IPS-NIHi11 (cell line): ENCODE measurements around the gene CYTH4.
"Not testable (repeated sequence)": the region's sequence is repeated elsewhere in the genome, so short reads cannot be mapped to it uniquely, and the experiment has no call there.

ENCODE experiments used
- DNase-seq: peaks from one replicate; pipeline ENCODE4 v3.0.0; 2012; ENCODE audit warnings: mixed read lengths, low spot score

Gene CYTH4, protein sequence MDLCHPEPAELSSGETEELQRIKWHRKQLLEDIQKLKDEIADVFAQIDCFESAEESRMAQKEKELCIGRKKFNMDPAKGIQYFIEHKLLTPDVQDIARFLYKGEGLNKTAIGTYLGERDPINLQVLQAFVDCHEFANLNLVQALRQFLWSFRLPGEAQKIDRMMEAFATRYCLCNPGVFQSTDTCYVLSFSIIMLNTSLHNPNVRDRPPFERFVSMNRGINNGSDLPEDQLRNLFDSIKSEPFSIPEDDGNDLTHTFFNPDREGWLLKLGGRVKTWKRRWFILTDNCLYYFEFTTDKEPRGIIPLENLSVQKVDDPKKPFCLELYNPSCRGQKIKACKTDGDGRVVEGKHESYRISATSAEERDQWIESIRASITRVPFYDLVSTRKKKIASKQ

GRCh38 chr22:37282385-37282677 is at the start of gene CYTH4:
Gene CYTH4, plus strand, starts transcription at chr22:37282508. Its CDS starts 62 bp downstream, at chr22:37282570.
- no peak for DNase-seq

GRCh38 chr22:37233371-37233750 is 48.9 kb upstream of the CYTH4 start:
- not testable (repeated sequence) for DNase-seq

DNA sequence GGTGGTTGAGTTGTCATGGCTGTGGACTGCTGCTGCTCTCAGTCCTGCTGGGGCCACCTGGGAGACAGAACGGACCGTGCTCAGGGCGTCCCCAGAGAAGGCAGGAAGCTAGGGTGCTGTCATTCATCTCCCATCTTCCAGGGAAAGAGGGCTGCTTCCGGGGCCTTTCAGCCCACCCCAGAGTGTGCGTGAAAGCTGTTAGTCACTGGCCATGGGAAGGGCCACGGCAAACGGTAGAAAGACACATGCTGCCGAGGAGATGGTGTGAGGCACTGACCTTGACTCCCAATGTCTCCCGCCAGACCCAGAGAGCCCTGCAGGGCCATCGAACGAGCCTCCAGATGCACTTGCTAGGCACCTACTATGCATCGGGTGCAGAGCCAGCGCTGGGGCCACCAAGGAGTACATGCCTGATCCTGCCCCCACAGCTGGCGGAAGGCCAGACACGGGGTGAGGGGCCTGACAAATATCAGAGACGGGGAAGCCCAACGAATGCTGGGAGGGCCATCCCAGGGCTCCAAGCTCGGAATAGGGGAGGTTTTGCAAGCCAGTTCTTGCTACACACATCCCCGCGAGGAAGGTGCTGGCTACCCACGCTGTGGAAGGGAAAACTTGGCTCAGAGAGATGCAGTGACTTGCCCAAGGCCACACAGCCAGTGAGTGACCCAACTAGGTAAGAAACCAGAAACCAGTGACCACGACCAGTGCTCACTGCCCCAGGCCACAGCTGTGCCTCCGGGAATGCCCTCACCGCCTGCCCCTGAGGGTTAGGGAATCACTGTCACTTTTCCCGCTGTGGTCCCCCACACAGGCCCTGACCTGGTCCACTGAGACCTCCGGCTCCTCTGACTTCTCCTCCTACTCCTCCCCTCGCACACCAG is 48.3 kb upstream of the CYTH4 start:
- peak; percentile 3 for DNase-seq

- peak; percentile 6 for DNase-seq
Measured at GRCh38 chr22:37234736-37235711, 47.3 kb upstream of the CYTH4 start.

- no peak for DNase-seq
Measured at GRCh38 chr22:37235897-37236607, 46.3 kb upstream of the CYTH4 start.

- peak; percentile 29 for DNase-seq
Measured at GRCh38 chr22:37237371-37238268, 44.7 kb upstream of the CYTH4 start.

DNA sequence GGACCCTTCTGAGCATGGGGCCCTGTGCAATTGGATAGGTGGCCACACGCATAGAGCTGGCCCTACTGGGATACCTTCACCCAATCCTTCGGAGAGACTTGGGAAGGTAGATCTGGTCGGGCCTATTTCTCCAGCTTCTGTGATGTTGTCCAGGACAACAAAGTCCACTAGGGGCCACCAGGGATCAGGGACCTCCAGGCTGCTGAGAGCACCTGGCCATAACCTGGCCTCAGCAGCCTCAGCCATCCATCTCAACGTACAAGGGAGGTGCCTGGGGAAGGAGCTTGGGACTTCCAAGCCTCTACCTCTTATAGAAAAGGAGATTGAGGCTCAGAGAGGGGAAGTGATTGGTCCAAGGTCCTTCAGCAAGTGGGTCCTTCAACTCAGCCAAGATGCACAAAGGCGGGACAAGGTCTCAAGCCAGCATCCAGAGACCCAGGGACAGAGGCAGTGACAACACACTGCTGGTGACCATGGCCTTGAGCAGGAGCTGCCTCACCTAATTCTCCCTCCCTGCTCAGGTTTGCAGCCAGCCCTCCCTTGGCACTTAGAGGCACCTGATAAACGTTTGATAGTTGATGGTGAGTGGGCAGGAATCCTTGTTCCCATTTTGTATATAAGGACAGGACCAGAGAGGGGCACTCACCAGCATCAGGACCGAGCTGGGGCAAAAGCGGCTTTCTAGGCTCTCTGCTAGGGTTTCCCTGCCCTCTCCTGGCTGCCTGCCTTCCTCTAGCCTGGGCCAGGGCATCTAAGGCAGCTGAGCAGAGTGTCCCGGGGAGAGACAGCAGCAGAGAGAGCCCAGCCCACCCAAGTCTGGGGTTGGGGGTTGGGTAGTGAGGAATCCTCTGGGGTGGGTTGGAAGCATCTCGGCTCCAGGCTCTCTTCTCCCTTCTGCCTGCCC is 42.7 kb upstream of the CYTH4 start:
- DNase-seq = no peak

DNA sequence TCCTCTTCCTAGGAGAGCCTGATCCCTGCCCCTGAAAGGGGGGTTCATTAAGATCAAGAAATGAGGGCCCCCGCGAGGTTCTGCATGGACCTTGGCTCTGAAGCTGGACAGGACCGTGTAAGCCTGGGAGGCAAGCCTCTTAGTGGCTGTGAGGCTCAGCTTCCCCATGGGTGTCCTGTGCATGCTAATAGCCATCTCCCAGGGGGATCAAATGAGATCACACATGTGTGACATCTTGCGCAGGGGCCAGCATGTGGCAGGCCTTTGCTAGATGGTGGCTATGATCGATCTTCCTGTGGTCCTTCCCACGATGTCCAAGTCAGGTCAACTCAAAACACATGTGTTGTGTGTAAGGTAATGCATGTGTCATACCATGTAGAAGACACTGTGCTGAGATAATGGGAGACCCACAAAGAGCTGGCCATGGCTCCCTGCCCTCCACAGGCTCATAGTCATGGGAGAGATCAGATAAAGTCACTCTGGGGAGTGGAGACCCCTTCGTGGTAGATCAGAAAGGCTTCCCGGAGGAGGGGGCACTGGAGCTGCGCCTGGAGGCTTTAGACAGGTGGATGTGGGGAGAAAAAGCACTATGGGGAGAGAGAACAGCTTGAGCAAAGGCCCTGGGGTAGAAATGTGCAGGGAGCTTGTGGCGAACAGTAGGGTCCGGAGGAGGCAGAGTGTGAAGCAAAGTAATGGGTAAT is 41.9 kb upstream of the CYTH4 start:
- DNase-seq = no peak

GRCh38 chr22:37240941-37241320 is 41.4 kb upstream of the CYTH4 start:
- no peak for DNase-seq

- no peak for DNase-seq
Measured at GRCh38 chr22:37241351-37242142, 40.8 kb upstream of the CYTH4 start.

DNA sequence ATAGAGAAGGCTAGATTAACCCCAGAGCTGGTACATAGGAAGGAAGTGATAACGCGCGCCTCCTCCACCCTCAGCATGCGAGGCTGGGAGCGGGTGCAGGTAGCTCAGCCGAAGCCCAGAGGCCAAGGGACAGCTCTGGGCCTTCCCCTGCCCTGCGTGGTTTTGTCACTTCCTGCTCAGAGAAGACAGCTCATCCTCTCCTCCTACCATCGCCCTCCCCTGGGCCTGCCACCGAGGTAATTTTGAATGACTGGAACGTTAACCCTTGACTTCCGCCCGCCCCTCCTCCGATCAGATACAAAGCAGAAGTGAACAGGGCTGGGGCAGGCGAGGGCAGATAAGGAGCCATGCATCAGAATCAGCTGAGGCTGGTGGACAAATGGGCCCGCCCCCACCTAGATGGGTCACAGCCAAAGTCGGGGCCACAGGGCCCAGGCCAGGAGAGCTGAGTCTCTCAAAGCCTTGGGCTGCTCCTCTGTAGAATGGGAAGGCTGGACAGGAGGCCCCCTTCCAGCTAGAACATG is 39.9 kb upstream of the CYTH4 start:
- no peak for DNase-seq

- no peak for DNase-seq
Measured at GRCh38 chr22:37243402-37244113, 38.8 kb upstream of the CYTH4 start.

DNA sequence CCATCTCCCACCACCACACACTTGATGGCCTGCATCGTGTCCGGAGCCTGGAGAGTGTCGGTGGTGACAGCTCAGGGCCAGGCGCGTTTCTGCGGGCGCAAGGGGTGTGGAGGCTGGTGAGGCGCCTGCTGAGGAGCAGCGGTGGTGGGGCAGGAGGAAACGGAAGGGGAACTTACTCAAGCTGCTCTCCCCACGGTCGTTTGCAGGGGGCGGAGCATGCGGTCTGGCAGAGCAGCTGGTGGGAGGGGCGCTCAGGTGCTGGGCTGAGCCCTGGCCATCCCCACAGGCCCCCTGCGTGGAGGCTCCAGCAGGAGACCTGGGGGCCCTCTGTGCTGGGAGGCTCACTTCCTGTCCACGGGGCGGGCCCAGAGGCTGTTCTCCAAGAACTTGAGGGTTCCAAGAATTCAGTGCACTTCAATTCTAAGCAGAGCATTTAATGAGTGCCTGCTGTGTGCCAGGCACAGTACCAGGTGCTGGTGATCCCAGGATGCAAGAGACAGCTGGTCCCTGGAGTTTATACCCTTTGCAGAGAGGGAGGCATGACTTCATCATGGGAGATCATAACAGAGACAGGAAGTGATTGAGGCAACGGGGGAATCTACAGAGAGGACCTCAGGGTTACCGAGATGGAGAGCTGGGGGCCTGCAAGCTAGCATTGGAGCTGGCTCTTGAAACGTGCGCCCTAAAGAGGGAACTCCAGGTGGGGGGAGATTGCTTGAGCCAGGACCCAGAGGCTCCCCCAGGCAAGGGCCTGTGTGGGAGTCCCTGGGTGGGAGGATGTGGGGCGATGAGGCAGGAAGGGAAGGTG is 38.0 kb upstream of the CYTH4 start, which contains the start of gene RAC2:
TSS of gene RAC2 (minus strand) at position 156 of the 808 bp plus-strand sequence. CDS start at position 35, 121 bp downstream.
- DNase-seq = peak; percentile 76

DNA sequence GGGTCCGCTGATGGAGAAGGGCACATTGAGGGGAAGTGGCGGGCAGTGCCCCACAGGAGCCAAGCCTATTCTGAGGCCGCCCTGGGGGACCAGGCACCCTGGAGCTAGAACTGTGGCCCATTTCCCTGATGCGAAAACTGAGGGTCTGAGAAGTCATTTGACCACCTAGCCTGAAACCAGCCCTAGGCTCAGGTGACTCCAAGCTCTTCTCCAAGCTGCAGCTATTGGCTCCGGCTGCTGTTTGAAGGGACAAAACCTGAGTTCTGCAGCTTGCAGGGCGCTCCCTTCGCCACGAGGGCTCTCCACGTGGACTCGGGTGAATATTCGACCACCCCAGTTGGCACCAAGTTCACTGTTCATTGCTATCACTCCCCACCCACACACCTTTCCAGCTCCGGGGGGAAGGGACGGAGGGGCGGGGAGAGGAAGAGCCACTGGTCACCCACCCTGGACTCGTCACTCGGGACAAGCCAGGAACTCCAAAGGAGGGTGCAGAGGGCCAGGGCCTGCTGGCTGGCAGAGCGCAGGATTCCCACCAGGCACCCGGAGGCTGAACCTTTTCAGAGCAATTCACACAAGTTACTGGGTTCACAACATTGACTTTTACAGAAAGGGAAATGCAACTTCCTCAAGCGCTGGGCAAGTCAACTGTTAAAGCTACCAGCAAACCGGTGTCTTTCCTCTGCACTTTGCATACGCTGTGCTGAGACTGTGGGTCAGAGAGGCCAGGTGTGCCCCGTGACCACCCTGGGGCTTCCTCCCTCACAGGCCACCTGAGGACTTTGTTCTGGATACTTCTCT is 37.2 kb upstream of the CYTH4 start:
- DNase-seq = no peak

- no peak for DNase-seq
Measured at GRCh38 chr22:37245740-37246139, 36.6 kb upstream of the CYTH4 start.
